ENCODE data around the gene SLC25A23. TPM values are rescaled to one million over a fixed set of nuclear protein-coding genes. Genes with fewer than 3 reads are reported as not detected.

The SLC25A23 gene
- total RNA-seq, 5 donors from 2014 or later (not counting 1 experiment from before 2014, with no cell fraction given), result 15.5 to 28.0 (median 25.5) TPM

DNA sequence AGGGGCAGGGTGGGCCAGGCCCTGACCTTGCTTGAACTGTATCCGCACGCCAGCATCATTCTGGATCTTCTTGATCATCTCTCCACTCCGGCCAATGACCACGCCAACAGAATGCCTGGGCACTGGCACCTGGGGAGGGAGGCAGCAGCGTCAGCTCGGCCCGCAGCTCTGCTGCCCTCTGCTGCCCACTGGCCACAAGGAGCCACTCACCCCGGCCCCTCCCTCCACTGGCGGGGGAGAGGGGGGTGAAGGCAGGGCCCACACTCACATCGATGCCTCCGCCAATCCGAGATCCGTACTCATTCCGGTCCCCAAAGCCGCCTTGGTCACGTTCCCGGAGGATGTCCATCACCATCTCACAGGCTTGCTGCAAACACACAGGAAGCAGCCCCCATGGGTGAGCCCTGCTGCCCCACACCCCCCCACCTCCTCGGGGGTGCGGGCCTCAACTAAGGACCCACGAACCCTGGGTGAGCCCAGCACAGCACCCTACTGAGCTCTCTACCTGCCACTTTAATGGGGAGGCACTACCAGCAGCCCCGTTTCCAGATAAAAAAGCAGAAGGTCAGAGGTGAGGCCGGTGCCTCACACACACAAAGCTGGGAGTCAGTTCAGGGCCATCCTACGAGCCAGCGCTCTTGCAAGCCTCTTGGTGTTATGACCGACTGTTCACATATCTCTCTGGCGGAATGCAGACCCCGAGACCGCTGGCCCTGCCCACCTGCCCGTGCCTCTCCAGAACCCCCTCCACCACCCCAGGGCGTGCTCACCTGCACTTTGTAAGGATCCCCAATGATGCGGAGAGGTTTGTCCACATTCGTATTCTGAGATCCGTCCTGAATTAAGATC, 41.7 kb downstream of the SLC25A23 start:
- Mint-ChIP-seq H3K36me3 (peaks cover 39% of the 10 kb centered on the region), H3K27me3 (no peaks in the 10 kb centered on the region), H3K4me3 (no peak overlapping the region), H3K4me1 (peaks cover 10 to 22% (median 20%) of the 10 kb centered on the region in 3 donors), H3K27ac (no peak overlapping the region), H3K9me3 (no peaks in the 10 kb centered on the region)
- Histone ChIP-seq H3K36me3 (ENCODE audit: control insufficient read depth in 2 of 2, extremely low read depth in 1 of 2, insufficient read depth in 1 of 2, low read length in 1 of 2) (peaks cover 24 to 82% of the 10 kb centered on the region in 2 donors), H3K9me3 (no peaks in the 10 kb centered on the region), H3K4me3 (ENCODE audit: control insufficient read depth in 1 of 2, extremely low read depth in 1 of 2, low read length in 1 of 2) (no peak overlapping the region), H3K27ac (ENCODE audit: low read length) (no peak overlapping the region), H3K27me3 (replicated peaks in 1 of 2; ENCODE audit: control insufficient read depth in 2 of 2, extremely low read depth in 1 of 2, insufficient read depth in 2 of 2, low read length in 1 of 2) (no peaks in the 10 kb centered on the region), H3K4me1 (ENCODE audit: control insufficient read depth in 1 of 2, extremely low read depth in 1 of 2, insufficient read depth in 2 of 2, low read length in 2 of 2) (peaks cover under 1 to 16% of the 10 kb centered on the region in 2 experiments)
- DNase-seq (no peak), ATAC-seq (replicated peaks in 1 of 4) (no peak)
- WGBS (ENCODE audit: insufficient coverage), result 95% methylated on average over 22 of the region's 33 CpGs
- ChIA-PET CTCF (no interaction called here), POLR2A (no interaction called here)

DNA sequence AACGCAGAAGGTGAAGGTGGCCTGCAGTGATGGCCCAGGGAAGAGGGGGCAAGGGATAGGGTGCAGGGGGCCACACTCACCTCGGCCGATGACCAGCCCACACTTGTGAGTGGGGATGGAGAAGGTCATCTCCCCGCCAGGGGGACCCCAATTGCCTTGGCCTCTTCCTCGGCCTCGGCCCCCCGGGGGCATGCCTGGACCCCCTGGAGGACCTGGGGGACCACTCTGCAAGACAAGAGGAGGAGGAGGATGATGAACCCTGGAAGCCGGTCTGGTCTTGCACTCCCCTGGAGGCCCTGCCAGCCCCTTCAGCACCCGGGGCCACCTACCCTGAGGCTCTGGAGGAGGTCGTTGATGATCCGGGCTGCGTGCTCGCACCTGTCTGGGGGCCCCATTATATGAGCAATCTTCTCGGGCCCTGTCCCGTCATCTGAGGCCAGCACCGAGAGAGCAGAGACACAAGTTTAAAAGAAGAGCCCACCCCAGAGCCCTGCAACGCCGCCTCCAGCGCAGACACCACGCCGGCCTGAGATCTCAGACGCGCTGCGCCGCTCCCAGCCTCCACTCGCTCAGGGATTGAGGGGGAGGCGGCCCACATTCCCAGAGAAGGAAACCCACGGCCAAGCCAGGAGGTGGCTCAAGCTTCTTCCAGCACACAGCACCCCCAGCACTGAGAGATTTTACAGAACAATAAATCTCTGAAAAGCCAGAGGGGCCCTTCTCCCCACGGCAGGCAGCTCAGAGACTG, 42.8 kb downstream of the SLC25A23 start:
- H3K9me3 Mint-ChIP-seq, result no peaks in the 10 kb centered on the region
- ATAC-seq (replicated peaks in 1 of 4), result no peak
- no peak overlapping the region for H3K4me3 Mint-ChIP-seq
- 94% methylated on average over 26 of the region's 29 CpGs for WGBS (ENCODE audit: insufficient coverage)
- peaks cover 39% of the 10 kb centered on the region for H3K36me3 Mint-ChIP-seq
- H3K27ac ChIP-seq (ENCODE audit: low read length), result no peak overlapping the region
- no peak for DNase-seq
- H3K27me3 ChIP-seq (replicated peaks in 1 of 2; ENCODE audit: control insufficient read depth in 2 of 2, extremely low read depth in 1 of 2, insufficient read depth in 2 of 2, low read length in 1 of 2), result no peaks in the 10 kb centered on the region
- H3K9me3 ChIP-seq, result no peaks in the 10 kb centered on the region
- H3K27ac Mint-ChIP-seq, result no peak overlapping the region
- CTCF ChIA-PET, result no interaction called here
- no peaks in the 10 kb centered on the region for H3K27me3 Mint-ChIP-seq
- H3K36me3 ChIP-seq (ENCODE audit: control insufficient read depth in 2 of 2, extremely low read depth in 1 of 2, insufficient read depth in 1 of 2, low read length in 1 of 2), result peaks cover 24 to 77% of the 10 kb centered on the region in 2 donors
- no peak overlapping the region for H3K4me3 ChIP-seq (ENCODE audit: control insufficient read depth in 1 of 2, extremely low read depth in 1 of 2, low read length in 1 of 2)
- peaks cover 0 to 11% (median 9%) of the 10 kb centered on the region in 3 donors for H3K4me1 Mint-ChIP-seq
- H3K4me1 ChIP-seq (ENCODE audit: control insufficient read depth in 1 of 2, extremely low read depth in 1 of 2, insufficient read depth in 2 of 2, low read length in 2 of 2), result peaks cover 0 to 5% of the 10 kb centered on the region in 2 experiments
- POLR2A ChIA-PET, result no interaction called here

DNA sequence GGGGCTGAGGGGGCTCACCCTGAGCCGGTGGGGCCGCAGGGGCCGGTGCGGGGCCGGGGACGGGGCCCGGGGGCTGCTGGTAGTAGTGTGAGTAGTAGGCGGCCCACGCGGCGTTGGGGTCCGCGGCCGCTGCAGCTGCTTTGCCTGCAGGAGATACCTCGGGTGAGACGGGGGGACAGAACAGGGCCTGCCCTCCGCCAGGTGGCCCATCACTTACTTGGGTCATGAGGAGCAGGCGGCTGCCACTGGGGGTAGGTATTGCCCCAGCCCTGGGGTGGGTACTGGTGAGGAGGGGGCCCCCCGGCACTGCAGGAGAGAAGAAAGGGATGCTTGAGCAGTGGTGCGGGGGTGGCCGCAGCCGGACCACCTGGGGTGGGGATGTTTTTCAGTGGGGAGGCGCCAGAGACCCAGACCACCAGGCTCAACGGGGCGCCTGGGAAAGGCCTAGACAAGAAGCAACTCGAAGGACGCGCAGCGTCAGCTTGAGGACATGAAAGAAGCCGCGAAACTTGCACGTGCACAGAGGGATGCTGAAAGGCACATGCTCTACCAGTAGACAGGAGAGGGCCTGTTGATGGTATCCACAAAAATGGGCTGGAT, 43.9 kb downstream of the SLC25A23 start:
- 97% methylated on average over 26 of the region's 32 CpGs for WGBS (ENCODE audit: insufficient coverage)
- Histone ChIP-seq H3K4me1 (ENCODE audit: control insufficient read depth in 1 of 2, extremely low read depth in 1 of 2, insufficient read depth in 2 of 2, low read length in 2 of 2) (no peaks in the 10 kb centered on the region), H3K4me3 (ENCODE audit: control insufficient read depth in 1 of 2, extremely low read depth in 1 of 2, low read length in 1 of 2) (no peak overlapping the region), H3K36me3 (ENCODE audit: control insufficient read depth in 2 of 2, extremely low read depth in 1 of 2, insufficient read depth in 1 of 2, low read length in 1 of 2) (peaks cover 24 to 66% of the 10 kb centered on the region in 2 donors), H3K9me3 (no peaks in the 10 kb centered on the region), H3K27me3 (replicated peaks in 1 of 2; ENCODE audit: control insufficient read depth in 2 of 2, extremely low read depth in 1 of 2, insufficient read depth in 2 of 2, low read length in 1 of 2) (no peaks in the 10 kb centered on the region), H3K27ac (ENCODE audit: low read length) (no peak overlapping the region)
- DNase-seq (no peak), ATAC-seq (replicated peaks in 1 of 4) (no peak)
- Mint-ChIP-seq H3K4me1 (peaks cover 0 to 2% (median 2%) of the 10 kb centered on the region in 3 donors), H3K4me3 (no peak overlapping the region), H3K36me3 (peaks cover 36% of the 10 kb centered on the region), H3K27ac (no peak overlapping the region), H3K9me3 (no peaks in the 10 kb centered on the region), H3K27me3 (no peaks in the 10 kb centered on the region)
- CTCF ChIA-PET, result no interaction called here
- POLR2A ChIA-PET, result no interaction called here

- WGBS (ENCODE audit: insufficient coverage), result 96% methylated on average over 34 of the region's 47 CpGs
- no peaks in the 10 kb centered on the region for H3K4me1 Mint-ChIP-seq
- no peak overlapping the region for H3K27ac Mint-ChIP-seq
- H3K27me3 Mint-ChIP-seq, result no peaks in the 10 kb centered on the region
- POLR2A ChIA-PET, result no interaction called here
- Histone ChIP-seq H3K9me3 (no peaks in the 10 kb centered on the region), H3K36me3 (ENCODE audit: control insufficient read depth in 2 of 2, extremely low read depth in 1 of 2, insufficient read depth in 1 of 2, low read length in 1 of 2) (peaks cover 24 to 59% of the 10 kb centered on the region in 2 donors), H3K27me3 (replicated peaks in 1 of 2; ENCODE audit: control insufficient read depth in 2 of 2, extremely low read depth in 1 of 2, insufficient read depth in 2 of 2, low read length in 1 of 2) (no peaks in the 10 kb centered on the region), H3K4me3 (ENCODE audit: control insufficient read depth in 1 of 2, extremely low read depth in 1 of 2, low read length in 1 of 2) (no peak overlapping the region), H3K4me1 (ENCODE audit: control insufficient read depth in 1 of 2, extremely low read depth in 1 of 2, insufficient read depth in 2 of 2, low read length in 2 of 2) (no peaks in the 10 kb centered on the region), H3K27ac (ENCODE audit: low read length) (no peak overlapping the region)
- no peaks in the 10 kb centered on the region for H3K9me3 Mint-ChIP-seq
- DNase-seq (no peak), ATAC-seq (replicated peaks in 1 of 4) (no peak)
- CTCF ChIA-PET, result no interaction called here
- peaks cover 31% of the 10 kb centered on the region for H3K36me3 Mint-ChIP-seq
- H3K4me3 Mint-ChIP-seq, result no peak overlapping the region
Observed at GRCh38 chr19:6414793-6415590, 44.6 kb downstream of the SLC25A23 start.

DNA sequence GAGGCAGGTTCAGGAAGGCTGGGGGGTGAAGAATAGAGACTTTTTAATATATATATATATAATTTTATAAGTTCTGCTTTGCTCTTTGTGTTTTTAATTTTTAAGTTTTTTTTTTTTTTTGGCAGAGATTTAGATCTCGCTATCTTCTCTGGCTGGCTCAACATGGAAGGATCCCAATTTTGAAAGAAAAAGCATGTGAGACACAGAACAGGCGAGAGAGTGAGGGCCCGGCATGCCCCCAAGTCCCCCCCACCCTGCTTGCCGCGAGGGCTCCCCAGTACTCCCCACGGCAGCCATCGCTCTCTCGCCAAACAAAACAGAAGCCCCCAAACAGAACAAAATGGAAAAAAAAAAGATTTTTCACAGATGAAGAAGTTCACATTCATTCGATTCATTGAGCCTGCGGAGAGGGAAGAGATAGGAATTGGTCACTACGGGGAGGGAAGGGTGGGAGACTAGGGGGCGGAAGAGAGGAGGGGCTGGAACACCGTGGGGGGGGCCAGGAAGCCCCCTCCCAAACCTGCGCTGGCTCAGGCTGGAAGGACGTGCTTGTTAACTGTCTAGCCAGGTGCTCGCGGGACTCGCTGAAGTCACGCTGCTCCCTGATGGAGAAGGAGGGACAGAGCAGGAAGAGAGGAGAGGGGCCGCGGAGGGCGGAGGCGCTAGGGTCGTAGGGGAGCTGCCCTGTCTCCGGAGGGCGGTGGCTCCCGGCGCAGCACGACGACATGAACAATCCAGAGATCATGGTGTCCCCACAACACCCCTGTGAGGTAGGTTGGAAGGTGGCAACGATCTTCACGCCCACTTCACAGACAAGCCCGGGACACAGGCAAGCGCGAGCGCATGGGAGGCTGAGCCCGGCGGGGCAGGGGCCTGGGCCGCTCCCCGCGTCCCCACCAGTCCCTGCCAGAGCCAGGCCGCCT, 45.6 kb downstream of the SLC25A23 start:
- Mint-ChIP-seq H3K4me3 (no peak overlapping the region), H3K9me3 (no peaks in the 10 kb centered on the region), H3K4me1 (no peaks in the 10 kb centered on the region), H3K27ac (no peak overlapping the region), H3K27me3 (no peaks in the 10 kb centered on the region), H3K36me3 (peaks cover 28% of the 10 kb centered on the region)
- Histone ChIP-seq H3K27ac (ENCODE audit: low read length) (no peak overlapping the region), H3K4me3 (ENCODE audit: control insufficient read depth in 1 of 2, extremely low read depth in 1 of 2, low read length in 1 of 2) (no peak overlapping the region), H3K27me3 (replicated peaks in 1 of 2; ENCODE audit: control insufficient read depth in 2 of 2, extremely low read depth in 1 of 2, insufficient read depth in 2 of 2, low read length in 1 of 2) (no peaks in the 10 kb centered on the region), H3K4me1 (ENCODE audit: control insufficient read depth in 1 of 2, extremely low read depth in 1 of 2, insufficient read depth in 2 of 2, low read length in 2 of 2) (no peaks in the 10 kb centered on the region), H3K36me3 (ENCODE audit: control insufficient read depth in 2 of 2, extremely low read depth in 1 of 2, insufficient read depth in 1 of 2, low read length in 1 of 2) (peaks cover 24 to 49% of the 10 kb centered on the region in 2 donors), H3K9me3 (no peaks in the 10 kb centered on the region)
- ChIA-PET CTCF (no interaction called here), POLR2A (no interaction called here)
- 95% methylated on average over 32 of the region's 42 CpGs for WGBS (ENCODE audit: insufficient coverage)
- DNase-seq, result no peak
- no peak for ATAC-seq (replicated peaks in 1 of 4)

All from T-cell (primary cell).